Stimulated activated CD4-positive, alpha-beta T cell treated with anti-CD3 and anti-CD28 coated beads, Interleukin-12 subunit alpha, Interleukin-12 subunit beta, amount 100 ng/mL, for 4 hours (primary cell): ENCODE results near the gene SETD1A.

Experiments used
- DNase-seq: peaks from one replicate; pipeline ENCODE4 v3.0.0-alpha.2; 2020

Gene SETD1A

DNA sequence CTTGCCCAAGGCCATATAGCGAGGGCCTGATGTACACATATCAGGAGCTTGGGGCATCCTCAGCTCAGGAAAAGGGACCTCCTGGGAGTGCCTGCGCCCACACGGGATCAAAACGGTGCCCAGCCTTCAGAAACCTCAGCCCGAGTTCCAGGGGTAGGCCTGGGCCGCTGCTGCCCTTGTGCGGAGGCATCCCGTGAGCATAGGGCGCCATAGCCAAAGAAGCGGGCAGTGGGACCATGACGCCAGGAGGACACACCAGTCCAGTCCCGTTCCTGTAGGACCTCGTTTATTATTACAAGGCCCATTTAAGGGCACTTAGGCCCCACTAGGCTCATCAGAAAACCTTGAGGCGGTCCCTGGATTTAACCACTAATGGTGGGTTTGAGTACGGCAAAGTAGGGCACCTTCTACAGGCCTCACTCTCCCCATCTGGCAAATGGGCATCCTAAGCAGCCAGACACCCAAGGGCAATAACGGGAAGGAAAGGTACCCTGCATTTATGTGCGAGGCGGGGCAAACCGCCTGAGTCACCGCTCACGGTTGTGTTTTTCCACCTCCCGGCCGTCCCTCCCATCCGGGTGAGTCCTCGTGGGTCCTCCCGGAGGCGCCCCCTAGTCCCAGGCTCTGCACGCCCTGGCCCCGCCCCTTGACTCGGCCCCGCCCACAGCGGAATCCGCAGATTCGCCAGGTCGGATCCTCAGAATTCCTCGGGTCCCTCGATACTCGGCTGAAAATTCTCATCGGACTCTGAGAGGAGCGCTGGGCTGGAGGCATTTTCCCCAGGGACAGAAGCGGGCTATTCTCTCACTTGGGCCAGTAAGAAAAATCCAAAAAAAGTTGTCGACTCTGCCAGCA lies 726 bp upstream of the SETD1A start:
- peak; percentile 92 for DNase-seq

DNA sequence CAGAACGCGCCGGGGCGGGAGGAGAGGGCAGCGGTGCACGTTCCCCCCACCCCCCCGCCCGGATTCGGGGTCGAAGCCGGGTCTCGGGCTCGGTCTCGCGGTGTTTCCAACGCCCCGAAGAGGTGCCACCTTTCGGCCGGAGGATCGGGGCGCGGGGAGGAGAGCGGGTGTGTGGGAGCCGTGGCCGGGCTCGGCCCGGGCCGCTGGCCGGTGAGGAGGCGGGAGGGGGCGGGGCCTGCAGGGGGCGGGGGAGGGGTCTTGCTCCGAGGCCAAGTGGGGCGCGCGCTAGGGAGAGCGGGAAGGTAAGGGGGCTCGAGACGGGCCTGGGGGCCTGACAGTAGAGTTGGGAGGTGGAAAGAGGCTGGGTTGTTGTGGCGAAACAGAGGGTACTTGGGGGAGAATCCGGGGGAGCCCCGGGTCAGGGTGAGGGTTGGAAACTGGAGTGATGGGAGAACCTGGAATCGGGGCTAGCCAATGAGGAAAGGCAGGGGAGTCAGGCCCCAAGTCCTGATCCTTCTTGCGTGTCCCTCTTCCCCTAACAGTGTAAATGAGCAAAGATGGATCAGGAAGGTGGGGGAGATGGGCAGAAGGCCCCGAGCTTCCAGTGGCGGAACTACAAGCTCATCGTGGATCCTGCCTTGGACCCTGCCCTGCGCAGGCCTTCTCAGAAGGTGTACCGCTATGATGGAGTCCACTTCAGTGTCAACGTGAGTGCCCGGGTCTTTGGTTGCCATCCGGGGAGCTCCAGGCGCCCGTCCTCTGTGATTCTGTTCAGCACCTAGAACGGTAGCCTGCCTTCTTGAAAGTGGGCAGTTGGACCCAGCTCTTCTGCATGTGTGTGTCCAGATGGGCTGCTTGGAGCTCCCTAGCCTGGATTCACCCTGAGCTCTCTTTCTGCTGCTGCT lies 873 bp downstream of the SETD1A start:
- no peak for DNase-seq

- no peak for DNase-seq
These were observed 3.8 kb downstream of the SETD1A start for GRCh38 chr16:30961384-30961783.

- DNase-seq: no peak
These were observed 6.5 kb downstream of the SETD1A start for GRCh38 chr16:30963925-30964511.

DNA sequence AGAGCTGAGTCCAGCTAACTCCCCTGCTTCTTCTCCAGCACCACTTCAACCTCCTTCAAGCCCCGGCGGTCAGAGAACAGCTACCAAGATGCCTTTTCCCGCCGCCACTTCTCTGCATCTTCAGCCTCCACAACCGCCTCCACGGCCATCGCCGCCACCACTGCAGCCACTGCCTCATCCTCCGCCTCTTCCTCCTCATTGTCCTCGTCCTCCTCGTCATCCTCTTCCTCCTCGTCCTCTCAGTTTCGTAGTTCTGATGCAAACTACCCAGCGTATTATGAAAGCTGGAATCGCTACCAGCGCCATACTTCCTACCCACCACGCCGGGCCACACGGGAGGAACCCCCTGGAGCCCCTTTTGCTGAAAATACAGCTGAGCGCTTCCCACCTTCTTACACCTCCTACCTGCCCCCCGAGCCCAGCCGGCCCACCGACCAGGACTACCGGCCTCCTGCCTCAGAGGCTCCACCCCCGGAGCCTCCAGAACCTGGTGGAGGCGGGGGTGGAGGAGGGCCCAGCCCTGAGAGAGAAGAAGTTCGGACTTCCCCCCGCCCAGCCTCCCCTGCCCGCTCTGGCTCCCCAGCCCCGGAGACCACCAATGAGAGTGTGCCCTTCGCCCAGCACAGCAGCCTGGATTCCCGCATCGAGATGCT lies 7.1 kb downstream of the SETD1A start:
- DNase-seq: no peak

DNA sequence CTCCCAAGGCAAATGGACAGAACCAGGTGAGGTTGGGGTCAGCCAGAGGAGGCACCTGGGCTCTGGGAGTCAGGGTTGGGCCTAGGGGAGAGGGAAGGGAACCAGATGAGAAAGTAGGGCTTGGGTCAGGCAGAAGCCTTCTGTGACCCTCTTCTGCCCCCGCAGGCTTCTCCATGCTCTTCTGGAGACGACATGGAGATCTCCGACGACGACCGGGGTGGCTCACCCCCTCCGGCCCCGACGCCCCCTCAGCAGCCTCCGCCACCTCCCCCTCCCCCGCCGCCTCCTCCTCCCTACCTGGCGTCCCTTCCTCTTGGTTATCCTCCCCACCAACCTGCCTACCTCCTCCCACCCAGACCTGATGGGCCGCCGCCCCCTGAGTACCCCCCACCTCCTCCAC lies 7.9 kb downstream of the SETD1A start:
- DNase-seq: no peak

DNA sequence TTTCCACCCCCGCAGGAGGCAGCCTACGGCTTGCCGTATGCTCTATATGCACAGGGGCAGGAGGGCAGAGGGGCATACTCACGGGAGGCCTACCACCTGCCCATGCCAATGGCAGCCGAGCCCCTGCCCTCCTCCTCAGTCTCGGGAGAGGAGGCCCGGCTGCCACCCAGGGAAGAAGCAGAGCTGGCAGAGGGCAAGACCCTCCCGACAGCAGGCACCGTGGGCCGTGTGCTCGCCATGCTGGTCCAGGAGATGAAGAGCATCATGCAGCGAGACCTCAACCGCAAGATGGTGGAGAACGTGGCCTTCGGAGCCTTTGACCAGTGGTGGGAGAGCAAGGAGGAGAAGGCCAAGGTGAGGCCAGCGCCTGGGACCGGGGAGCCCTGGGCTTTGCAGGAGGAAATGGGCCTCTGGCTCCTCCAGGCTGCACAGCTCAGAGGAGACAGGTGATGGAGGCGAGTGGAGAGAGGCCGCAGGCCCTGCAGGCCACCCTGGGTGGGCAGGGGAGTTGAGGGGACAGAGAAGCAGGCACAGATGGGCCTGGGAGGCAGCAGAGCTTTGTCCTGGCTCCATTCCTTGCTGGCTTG lies 8.6 kb downstream of the SETD1A start:
- no peak for DNase-seq

DNA sequence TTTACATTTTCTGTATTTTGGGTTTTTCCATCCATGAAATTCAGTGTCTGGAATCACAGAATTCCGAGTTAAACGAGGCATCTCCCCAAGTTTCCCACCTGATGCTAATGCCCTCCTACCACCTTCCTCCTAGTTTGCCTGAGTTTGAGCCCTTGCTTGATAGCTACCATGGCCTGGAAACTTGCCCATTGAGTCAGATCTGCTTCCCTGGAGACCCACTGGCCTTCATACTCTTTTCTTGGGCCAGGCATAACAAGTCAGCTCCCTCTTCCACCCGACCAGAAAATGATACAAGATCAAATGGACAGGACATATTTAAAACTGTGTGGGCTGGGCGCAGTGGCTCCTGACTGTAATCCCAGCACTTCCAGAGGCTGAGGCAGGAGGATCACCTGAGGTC lies 10.2 kb downstream of the SETD1A start:
- no peak for DNase-seq

DNA sequence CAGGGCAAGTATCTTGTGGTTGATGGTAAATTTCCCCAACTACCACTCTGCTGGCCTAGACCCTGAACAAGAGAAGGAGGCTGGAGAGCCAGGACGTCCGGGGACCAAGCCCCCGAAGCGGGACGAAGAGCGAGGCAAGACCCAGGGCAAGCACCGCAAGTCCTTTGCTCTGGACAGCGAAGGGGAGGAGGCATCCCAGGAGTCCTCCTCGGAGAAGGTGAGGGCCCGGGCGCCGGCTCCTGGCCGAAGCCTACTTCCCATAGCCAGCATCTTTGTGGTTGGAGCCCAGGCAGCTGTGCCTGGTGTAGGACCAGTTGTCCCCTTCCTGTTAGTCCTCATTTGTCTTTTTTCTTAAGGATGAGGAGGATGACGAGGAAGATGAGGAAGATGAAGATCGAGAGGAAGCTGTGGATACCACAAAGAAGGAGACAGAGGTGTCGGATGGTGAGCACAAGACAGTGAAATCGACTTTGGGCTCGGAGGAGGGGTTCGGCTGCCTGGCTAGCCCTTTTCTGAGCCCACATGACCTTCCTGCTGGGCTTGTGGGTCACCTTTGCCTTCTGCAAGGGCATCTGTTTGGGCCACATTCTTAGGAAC lies 11.8 kb downstream of the SETD1A start:
- no peak for DNase-seq

DNA sequence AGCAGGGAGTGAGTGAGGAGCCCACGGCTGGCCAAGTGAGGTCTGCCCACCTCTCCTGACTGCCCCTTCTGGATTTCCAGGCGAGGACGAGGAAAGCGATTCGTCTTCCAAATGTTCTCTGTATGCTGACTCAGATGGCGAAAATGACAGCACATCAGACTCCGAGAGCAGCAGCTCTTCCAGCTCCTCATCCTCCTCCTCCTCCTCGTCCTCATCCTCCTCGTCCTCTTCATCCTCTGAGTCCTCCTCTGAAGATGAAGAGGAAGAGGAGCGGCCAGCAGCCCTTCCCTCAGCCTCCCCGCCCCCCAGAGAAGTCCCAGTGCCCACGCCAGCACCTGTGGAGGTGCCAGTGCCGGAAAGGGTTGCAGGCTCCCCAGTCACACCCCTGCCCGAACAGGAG lies 13.7 kb downstream of the SETD1A start:
- no peak for DNase-seq

- DNase-seq: no peak
These were observed 15.3 kb downstream of the SETD1A start for GRCh38 chr16:30972872-30973271.

DNA sequence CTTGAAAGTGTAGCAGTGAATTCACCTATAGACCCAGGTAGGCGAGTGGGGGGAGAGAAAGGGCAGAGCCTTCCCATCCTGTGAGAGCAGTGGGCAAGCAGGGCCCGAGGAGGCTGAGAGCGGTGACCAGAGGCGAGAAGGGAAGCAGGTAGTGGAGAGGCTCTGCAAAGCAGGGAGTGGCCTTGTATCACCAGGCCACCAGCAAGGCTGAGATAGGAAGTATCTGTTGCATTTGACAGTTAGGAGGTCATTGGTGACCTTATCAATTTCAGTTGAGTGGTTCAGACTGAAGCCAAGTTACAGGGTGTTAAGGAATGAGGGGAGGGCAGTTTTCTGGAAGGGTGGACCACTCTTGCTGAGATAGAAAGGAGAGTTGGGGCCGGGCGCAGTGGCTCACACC lies 16.8 kb downstream of the SETD1A start:
- no peak for DNase-seq

GRCh38 chr16:30976486-30976885 lies 18.9 kb downstream of the SETD1A start:
- DNase-seq: no peak

GRCh38 chr16:30977502-30977901 lies 19.9 kb downstream of the SETD1A start:
- no peak for DNase-seq

GRCh38 chr16:30979170-30980022 lies 21.8 kb downstream of the SETD1A start:
- no peak for DNase-seq

DNA sequence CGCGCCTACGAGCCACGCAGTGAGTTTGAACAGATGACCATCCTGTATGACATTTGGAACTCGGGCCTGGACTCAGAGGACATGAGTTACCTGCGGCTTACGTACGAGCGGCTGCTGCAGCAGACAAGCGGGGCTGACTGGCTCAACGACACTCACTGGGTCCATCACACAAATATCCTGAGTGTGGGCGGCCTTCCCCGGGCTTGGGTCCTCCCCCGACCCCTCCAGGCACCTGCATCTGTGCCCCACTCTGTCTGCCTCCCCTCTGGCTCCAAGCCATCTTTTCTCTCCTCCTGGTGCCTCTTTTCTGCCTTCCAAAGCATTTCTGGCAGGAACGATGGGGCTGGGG lies 22.4 kb downstream of the SETD1A start:
- DNase-seq: no peak

DNA sequence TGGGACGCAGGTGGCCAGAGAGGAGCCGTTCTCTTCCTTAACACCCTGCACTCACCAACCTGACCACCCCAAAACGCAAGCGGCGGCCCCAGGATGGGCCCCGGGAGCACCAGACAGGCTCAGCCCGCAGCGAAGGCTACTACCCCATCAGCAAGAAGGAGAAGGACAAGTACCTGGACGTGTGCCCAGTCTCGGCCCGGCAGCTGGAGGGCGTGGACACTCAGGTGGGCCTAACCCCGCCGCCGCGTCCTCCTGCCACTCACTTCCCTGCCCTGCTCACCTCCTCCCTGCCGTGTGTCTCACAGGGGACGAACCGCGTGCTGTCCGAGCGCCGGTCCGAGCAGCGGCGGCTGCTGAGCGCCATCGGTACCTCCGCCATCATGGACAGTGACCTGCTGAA lies 22.9 kb downstream of the SETD1A start:
- DNase-seq: no peak

DNA sequence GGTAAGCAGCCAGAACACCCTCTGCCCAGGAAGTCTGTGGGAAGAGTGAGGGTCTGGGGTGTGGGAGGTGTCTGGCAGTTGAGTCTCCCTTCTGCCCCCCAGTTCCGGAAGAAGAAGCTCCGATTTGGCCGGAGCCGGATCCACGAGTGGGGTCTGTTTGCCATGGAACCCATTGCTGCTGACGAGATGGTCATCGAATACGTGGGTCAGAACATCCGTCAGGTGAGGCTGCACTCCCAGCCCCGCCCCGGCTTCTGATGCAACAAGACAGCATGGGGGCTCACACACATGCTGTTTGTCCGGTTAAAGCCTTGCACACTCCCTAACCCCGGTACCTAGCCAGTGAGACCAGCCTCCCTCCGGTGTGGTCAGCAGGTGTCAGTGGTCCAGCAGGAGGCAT lies 23.4 kb downstream of the SETD1A start:
- no peak for DNase-seq

GRCh38 chr16:30982548-30983288 lies 25.2 kb downstream of the SETD1A start:
- no peak for DNase-seq

GRCh38 chr16:30983289-30983889 lies 25.8 kb downstream of the SETD1A start:
- DNase-seq: no peak
